ENCODE data around the gene SPPL2B. TPM values are rescaled to one million over a fixed set of nuclear protein-coding genes. Genes with fewer than 3 reads are reported as not detected.

Gene SPPL2B
- total RNA-seq, 6 experiments from 2014 or later, result 32.9 to 41.8 (median 33.9) TPM

DNA sequence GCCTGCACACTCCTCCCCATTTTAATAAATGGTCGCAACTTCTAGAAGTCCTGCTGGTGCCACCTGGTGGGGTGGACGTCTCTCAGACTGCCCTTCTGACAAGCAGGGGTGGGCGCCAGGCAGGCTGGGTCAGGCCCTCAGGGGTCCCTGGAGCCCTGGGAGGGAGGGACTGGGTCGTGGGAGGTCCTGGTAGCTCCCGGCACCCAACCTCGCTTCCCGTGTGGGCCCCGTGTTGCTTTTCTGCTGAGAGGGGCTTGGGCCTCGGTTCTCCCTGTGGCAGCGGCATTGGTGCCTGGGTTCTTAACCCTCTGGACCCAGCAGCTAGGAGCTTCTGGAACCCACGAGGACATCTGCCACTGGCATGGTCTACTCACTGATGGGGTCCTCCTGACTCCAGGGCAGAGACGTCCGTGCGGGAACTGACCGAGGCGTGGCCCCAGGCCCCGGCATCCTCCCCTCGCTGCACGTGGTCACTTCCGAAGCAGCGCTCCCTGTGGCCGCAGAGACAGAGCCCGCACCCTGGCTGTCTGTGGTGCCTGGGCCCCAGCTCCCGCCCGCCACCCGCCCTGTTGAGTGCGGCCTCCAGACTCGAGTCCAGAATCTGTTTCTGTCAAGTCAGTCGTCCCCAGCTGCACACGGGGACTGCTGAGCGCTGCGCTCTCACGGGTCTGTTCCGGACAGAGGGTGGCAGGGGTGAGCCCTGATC lies 25.6 kb downstream of the SPPL2B start:
- no peaks in the 10 kb centered on the region for H3K36me3 Mint-ChIP-seq (ENCODE audit: low read depth)
- no peak for DNase-seq
- TF ChIP-seq CTCF (IDR thresholded peaks at IDR 0.05), result no peak
- H3K27ac Mint-ChIP-seq, result no peak overlapping the region
- H3K27me3 Mint-ChIP-seq (ENCODE audit: insufficient read depth), result peaks cover 12% of the 10 kb centered on the region
- no peaks in the 10 kb centered on the region for H3K9me3 Mint-ChIP-seq
- H3K4me3 Mint-ChIP-seq, result no peak overlapping the region
- no peaks in the 10 kb centered on the region for H3K4me1 Mint-ChIP-seq (ENCODE audit: low read depth)

- no peak for TF ChIP-seq CTCF (IDR thresholded peaks at IDR 0.05)
- Mint-ChIP-seq H3K4me1 (ENCODE audit: low read depth) (no peaks in the 10 kb centered on the region), H3K27ac (no peak overlapping the region), H3K36me3 (ENCODE audit: low read depth) (no peaks in the 10 kb centered on the region), H3K27me3 (ENCODE audit: insufficient read depth) (peaks cover 15% of the 10 kb centered on the region), H3K9me3 (no peaks in the 10 kb centered on the region), H3K4me3 (no peak overlapping the region)
- DNase-seq, result no peak
Measured at GRCh38 chr19:2354670-2355069, 26.2 kb downstream of the SPPL2B start.

- Mint-ChIP-seq H3K9me3 (no peaks in the 10 kb centered on the region), H3K27me3 (ENCODE audit: insufficient read depth) (peaks cover 16% of the 10 kb centered on the region), H3K36me3 (ENCODE audit: low read depth) (no peaks in the 10 kb centered on the region), H3K27ac (no peak overlapping the region), H3K4me3 (no peak overlapping the region), H3K4me1 (ENCODE audit: low read depth) (no peaks in the 10 kb centered on the region)
- TF ChIP-seq CTCF (IDR thresholded peaks at IDR 0.05), result no peak
- no peak for DNase-seq
Measured at GRCh38 chr19:2355168-2356035, 26.9 kb downstream of the SPPL2B start.

DNA sequence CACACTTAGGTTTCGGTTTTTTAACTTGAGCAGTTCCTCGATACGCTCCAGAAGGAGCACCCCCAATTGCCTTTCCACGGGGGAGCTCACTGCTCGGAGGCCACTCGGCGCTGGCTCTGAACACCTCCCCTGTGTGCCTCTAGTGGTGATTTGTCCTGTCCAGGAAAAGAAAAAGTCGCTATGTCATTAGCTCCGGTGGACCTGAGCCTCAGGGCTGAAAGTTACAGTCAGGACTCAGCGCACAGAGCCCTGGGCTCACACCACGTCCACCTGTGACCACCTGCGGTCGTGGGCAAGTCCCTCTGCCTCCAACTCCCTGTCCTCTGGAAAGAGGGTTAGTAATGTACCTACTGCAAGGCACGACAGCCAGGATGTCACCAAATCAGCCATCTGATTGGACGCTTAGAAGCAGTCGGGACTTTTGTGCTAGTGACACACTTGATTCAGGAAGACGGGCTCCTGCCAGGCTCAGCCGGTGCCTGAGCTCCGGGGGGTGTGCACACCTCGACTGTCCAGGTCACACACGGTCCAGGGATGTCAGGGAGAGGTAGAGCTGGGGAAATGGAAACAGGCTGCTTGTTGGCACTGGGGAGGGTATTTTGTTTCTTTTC lies 27.7 kb downstream of the SPPL2B start:
- Mint-ChIP-seq H3K27ac (no peak overlapping the region), H3K27me3 (ENCODE audit: insufficient read depth) (peaks cover 19% of the 10 kb centered on the region), H3K36me3 (ENCODE audit: low read depth) (no peaks in the 10 kb centered on the region), H3K4me3 (no peak overlapping the region), H3K4me1 (ENCODE audit: low read depth) (no peaks in the 10 kb centered on the region), H3K9me3 (no peaks in the 10 kb centered on the region)
- TF ChIP-seq CTCF (IDR thresholded peaks at IDR 0.05), result no peak
- no peak for DNase-seq

DNA sequence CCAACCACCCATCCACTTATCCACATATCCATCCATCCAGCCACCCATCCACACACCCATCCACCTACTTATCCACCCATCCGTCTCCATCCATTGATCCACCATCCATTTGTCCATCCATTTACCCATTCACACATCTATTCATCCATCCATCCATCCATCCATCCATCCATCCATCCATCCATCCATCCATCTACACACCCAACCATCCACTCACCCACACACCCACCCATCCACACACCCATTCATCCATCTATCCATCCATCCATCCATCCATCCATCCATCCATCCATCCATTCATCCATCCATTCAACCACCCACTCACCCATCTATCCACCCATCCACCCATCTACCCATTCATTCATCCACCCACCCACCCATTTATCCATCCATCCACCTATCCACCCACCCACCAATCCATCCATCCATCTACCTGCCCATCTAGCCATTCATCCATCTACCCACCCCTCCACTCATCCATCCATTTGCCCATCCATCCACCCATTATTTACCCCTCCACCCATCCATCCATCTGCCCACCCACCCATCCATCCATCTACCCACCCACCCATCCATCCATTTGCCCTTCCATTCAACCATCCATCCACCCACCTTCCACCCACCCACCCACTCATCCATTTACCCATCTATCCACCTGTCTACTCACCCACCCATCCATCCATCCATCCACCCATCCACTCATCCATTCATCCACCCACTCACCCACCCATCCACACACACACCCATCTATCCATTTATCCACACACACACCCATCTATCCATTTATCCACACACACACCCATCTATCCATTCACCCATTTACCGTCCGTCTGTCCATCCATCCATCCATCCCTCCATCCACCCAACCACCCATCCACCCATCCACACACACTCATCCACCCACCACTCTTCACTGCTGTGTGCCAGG lies 29.1 kb downstream of the SPPL2B start:
- Mint-ChIP-seq H3K27me3 (ENCODE audit: insufficient read depth) (peaks cover 19% of the 10 kb centered on the region), H3K4me3 (no peak overlapping the region), H3K4me1 (ENCODE audit: low read depth) (no peaks in the 10 kb centered on the region), H3K27ac (no peak overlapping the region), H3K36me3 (ENCODE audit: low read depth) (no peaks in the 10 kb centered on the region), H3K9me3 (no peaks in the 10 kb centered on the region)
- DNase-seq, result no peak
- no peak for TF ChIP-seq CTCF (IDR thresholded peaks at IDR 0.05)

Measured in HFFc6 (cell line).